Astrocyte of the hippocampus (primary cell): ENCODE data around the gene DHRS12.

Source experiments
- DNase-seq: peaks from one replicate; pipeline ENCODE4 v3.0.0; 2011; ENCODE audit warnings: low read depth, low spot score

Gene DHRS12

GRCh38 chr13:51807041-51807440 is 3.1 kb upstream of the DHRS12 start:
- no peak for DNase-seq

GRCh38 chr13:51806566-51806965 is 2.6 kb upstream of the DHRS12 start:
- no peak for DNase-seq

GRCh38 chr13:51805925-51806324 is 2.0 kb upstream of the DHRS12 start:
- DNase-seq: no peak

GRCh38 chr13:51805313-51805712 is 1.4 kb upstream of the DHRS12 start:
- DNase-seq: no peak

GRCh38 chr13:51804295-51805172 is 571 bp upstream of the DHRS12 start:
- no peak for DNase-seq

GRCh38 chr13:51802631-51803418 is 1.1 kb downstream of the DHRS12 start:
- DNase-seq: no peak

- DNase-seq: peak; percentile 52
Observed at GRCh38 chr13:51801631-51802099, 2.3 kb downstream of the DHRS12 start.

GRCh38 chr13:51800486-51800885 is 3.5 kb downstream of the DHRS12 start:
- DNase-seq: no peak

- no peak for DNase-seq
Observed at GRCh38 chr13:51799261-51799660, 4.7 kb downstream of the DHRS12 start.

- DNase-seq: peak; percentile 86
Observed at GRCh38 chr13:51797664-51798488, 6.1 kb downstream of the DHRS12 start.

- DNase-seq: no peak
Observed at GRCh38 chr13:51796546-51796945, 7.4 kb downstream of the DHRS12 start.

- DNase-seq: no peak
Observed at GRCh38 chr13:51795419-51795818, 8.5 kb downstream of the DHRS12 start.

- DNase-seq: no peak
Observed at GRCh38 chr13:51794964-51795363, 9.0 kb downstream of the DHRS12 start.

GRCh38 chr13:51793570-51794271 is 10.2 kb downstream of the DHRS12 start:
- DNase-seq: peak; percentile 90

- DNase-seq: no peak
Observed at GRCh38 chr13:51786425-51787265, 17.3 kb downstream of the DHRS12 start.

- DNase-seq: peak; percentile 49
Observed at GRCh38 chr13:51785712-51786424, 18.1 kb downstream of the DHRS12 start.

GRCh38 chr13:51784097-51784496 is 19.9 kb downstream of the DHRS12 start:
- no peak for DNase-seq

- no peak for DNase-seq
Observed at GRCh38 chr13:51783428-51784094, 20.4 kb downstream of the DHRS12 start.
